OCI-LY1 (cell line): Measurements from ENCODE around the gene WWOX.

ENCODE experiments used
- H2AFZ ChIP-seq: fragments of 200-600 bp; sonication (generic), shearing (Covaris generic); 2 replicates; pipeline ENCODE4 v1.6.0; 2014; ENCODE audit warnings: antibody characterized with exemption, mild to moderate bottlenecking, low read length
- H3F3A ChIP-seq: fragments of 200-600 bp; sonication (generic), shearing (Covaris generic); 2 replicates; pipeline ENCODE4 v1.6.0; 2014; ENCODE audit warnings: mild to moderate bottlenecking, antibody characterized with exemption, low read length, moderate library complexity; ENCODE audit not compliant: insufficient read depth
- H3K27ac ChIP-seq: fragments of 200-600 bp; sonication (generic); 2 replicates; pipeline ENCODE4 v1.5.1; 2014; ENCODE audit warnings: low read length, mixed run types, mild to moderate bottlenecking, low read depth; ENCODE audit not compliant: poor library complexity, severe bottlenecking
- H3K27me3 ChIP-seq: fragments of 200-600 bp; sonication (generic); 2 replicates; pipeline ENCODE4 v1.6.0; 2014; ENCODE audit warnings: antibody characterized with exemption, mild to moderate bottlenecking, low read length, moderate library complexity; ENCODE audit not compliant: insufficient read depth
- H3K36me3 ChIP-seq: fragments of 200-600 bp; sonication (generic); 2 replicates; pipeline ENCODE4 v1.6.1; 2014; ENCODE audit warnings: mild to moderate bottlenecking, antibody characterized with exemption, low read length, moderate library complexity, mixed read lengths; ENCODE audit not compliant: insufficient read depth
- H3K4me1 ChIP-seq: fragments of 200-600 bp; sonication (generic); 2 replicates; pipeline ENCODE4 v1.5.1; 2014; ENCODE audit warnings: mild to moderate bottlenecking, low read length, moderate library complexity; ENCODE audit not compliant: insufficient read depth, severe bottlenecking
- H3K4me2 ChIP-seq: fragments of 200-600 bp; sonication (generic), shearing (Covaris generic); 2 replicates; pipeline ENCODE4 v1.6.1; 2014; ENCODE audit warnings: low read length
- H3K4me3 ChIP-seq: fragments of 200-600 bp; sonication (generic); 2 replicates; pipeline ENCODE4 v1.5.1; 2014; ENCODE audit warnings: low read length, low read depth, mild to moderate bottlenecking, mixed read lengths; ENCODE audit not compliant: poor library complexity, severe bottlenecking
- H3K79me2 ChIP-seq: fragments of 200-600 bp; shearing (Covaris generic); 2 replicates; pipeline ENCODE4 v1.6.1; 2016; ENCODE audit warnings: mixed run types, low read length, mixed read lengths; ENCODE audit not compliant: insufficient read depth
- H3K9ac ChIP-seq: fragments of 200-600 bp; sonication (generic), shearing (Covaris generic); 2 replicates; pipeline ENCODE4 v1.6.1; 2014; ENCODE audit warnings: mild to moderate bottlenecking, low read length, mixed read lengths
- H3K9me2 ChIP-seq: fragments of 200-600 bp; sonication (generic), shearing (Covaris generic); 2 replicates; pipeline ENCODE4 v1.6.1; 2014; ENCODE audit warnings: low read depth, mild to moderate bottlenecking, low read length, mixed read lengths
- H3K9me3 ChIP-seq: fragments of 200-600 bp; shearing (Covaris generic); 2 replicates; pipeline ENCODE4 v1.6.1; 2014; ENCODE audit warnings: low read length, mixed read lengths
- H4K20me1 ChIP-seq: fragments of 200-600 bp; sonication (generic), shearing (Covaris generic); 2 replicates; pipeline ENCODE4 v1.6.0; 2016; ENCODE audit warnings: mild to moderate bottlenecking, low read length; ENCODE audit not compliant: insufficient read depth
- EZH2 ChIP-seq: fragments of 200-600 bp; sonication (generic), shearing (Covaris generic); IDR thresholded peaks from 2 replicates; pipeline ENCODE4 v1.8.0; 2017; ENCODE audit warnings: borderline replicate concordance, mixed run types, mild to moderate bottlenecking, antibody characterized with exemption, low read length, moderate library complexity, mixed read lengths
- TF ChIP-seq, protein P1 (sequence below): fragments of 200-600 bp; sonication (generic), shearing (Covaris generic); IDR thresholded peaks from 2 replicates; pipeline ENCODE4 v1.5.1; 2017; ENCODE audit warnings: mild to moderate bottlenecking, antibody characterized with exemption, low read length, moderate library complexity, mixed read lengths

Gene WWOX

DNA sequence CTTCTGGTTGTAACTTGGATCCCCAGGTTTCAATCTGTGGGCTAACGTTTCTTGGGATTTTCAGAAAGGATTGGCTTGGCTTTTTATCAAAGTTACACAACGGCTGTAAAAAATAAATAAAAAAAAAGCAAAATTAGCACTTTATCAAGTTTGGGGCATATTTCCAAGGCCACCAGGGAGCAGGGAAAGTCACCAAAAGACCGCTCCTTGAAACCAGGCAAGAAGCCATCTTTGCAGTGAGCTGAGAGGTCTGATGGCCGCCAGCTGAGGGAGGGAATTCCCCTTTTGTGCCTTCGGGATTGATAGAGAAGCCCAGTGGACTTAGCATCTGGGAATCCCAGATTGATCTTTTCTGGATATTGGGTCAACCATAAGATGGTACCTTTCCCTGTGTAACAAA is 192.2 kb downstream of the WWOX start:
- H3K36me3 ChIP-seq = no peaks in the 10 kb centered on the region
- H3K9me2 ChIP-seq = no peaks in the 10 kb centered on the region
- H3K9me3 ChIP-seq = no peaks in the 10 kb centered on the region
- H3K4me3 ChIP-seq = no peak overlapping the region
- H3K79me2 ChIP-seq = no peaks in the 10 kb centered on the region
- H3K4me2 ChIP-seq = no peak overlapping the region
- H3F3A ChIP-seq = no peaks in the 10 kb centered on the region
- H3K9ac ChIP-seq = no peak overlapping the region
- H3K27me3 ChIP-seq = no peaks in the 10 kb centered on the region
- no peak overlapping the region for H2AFZ ChIP-seq
- no peaks in the 10 kb centered on the region for H3K4me1 ChIP-seq
- no peak overlapping the region for H3K27ac ChIP-seq
- TF ChIP-seq EZH2 = no peak
- TF ChIP-seq, protein P1, sequence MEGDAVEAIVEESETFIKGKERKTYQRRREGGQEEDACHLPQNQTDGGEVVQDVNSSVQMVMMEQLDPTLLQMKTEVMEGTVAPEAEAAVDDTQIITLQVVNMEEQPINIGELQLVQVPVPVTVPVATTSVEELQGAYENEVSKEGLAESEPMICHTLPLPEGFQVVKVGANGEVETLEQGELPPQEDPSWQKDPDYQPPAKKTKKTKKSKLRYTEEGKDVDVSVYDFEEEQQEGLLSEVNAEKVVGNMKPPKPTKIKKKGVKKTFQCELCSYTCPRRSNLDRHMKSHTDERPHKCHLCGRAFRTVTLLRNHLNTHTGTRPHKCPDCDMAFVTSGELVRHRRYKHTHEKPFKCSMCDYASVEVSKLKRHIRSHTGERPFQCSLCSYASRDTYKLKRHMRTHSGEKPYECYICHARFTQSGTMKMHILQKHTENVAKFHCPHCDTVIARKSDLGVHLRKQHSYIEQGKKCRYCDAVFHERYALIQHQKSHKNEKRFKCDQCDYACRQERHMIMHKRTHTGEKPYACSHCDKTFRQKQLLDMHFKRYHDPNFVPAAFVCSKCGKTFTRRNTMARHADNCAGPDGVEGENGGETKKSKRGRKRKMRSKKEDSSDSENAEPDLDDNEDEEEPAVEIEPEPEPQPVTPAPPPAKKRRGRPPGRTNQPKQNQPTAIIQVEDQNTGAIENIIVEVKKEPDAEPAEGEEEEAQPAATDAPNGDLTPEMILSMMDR = no peak
- H4K20me1 ChIP-seq = no peaks in the 10 kb centered on the region

GRCh38 chr16:78292086-78292843 is 192.8 kb downstream of the WWOX start:
- no peaks in the 10 kb centered on the region for H3K27me3 ChIP-seq
- TF ChIP-seq, protein P1 = no peak
- no peak for TF ChIP-seq EZH2
- H3K4me3 ChIP-seq = no peak overlapping the region

DNA sequence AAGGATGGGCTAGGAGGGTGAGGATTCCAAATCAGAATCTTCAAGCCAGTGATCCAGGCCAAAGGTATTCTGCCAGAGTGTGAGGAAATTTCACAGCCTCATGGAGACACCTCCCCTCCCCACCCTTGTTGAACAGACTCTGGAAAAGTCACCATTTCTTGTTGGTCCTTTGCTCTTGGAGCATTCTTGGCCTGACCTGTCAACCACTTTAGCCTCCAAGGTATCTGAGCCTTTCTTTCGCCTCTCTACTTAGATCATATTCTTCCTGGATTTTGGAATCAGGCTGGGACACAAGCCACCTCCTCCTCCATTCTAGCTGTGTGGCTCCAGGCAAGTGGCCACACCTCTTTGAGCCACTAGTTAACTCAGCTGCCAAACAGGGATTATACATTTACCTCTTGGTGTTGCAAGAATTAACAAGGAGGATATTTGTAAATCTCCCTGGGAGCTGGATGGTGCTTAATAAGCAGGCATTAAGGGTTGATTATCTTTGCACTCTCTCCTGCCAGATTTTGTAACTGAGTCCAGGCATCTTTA is 193.5 kb downstream of the WWOX start:
- H3K9ac ChIP-seq = no peak overlapping the region
- H3K4me1 ChIP-seq = no peaks in the 10 kb centered on the region
- no peaks in the 10 kb centered on the region for H3F3A ChIP-seq
- H3K9me3 ChIP-seq = no peaks in the 10 kb centered on the region
- H3K27ac ChIP-seq = no peak overlapping the region
- no peak overlapping the region for H2AFZ ChIP-seq
- no peak overlapping the region for H3K4me3 ChIP-seq
- H3K4me2 ChIP-seq = no peak overlapping the region
- no peaks in the 10 kb centered on the region for H3K9me2 ChIP-seq
- H3K36me3 ChIP-seq = no peaks in the 10 kb centered on the region
- TF ChIP-seq, protein P1 = no peak
- no peak for TF ChIP-seq EZH2
- H3K27me3 ChIP-seq = no peaks in the 10 kb centered on the region
- no peaks in the 10 kb centered on the region for H4K20me1 ChIP-seq
- H3K79me2 ChIP-seq = no peaks in the 10 kb centered on the region

More at GRCh38 chr16:78292086-78292843, 192.8 kb downstream of the WWOX start:
- Histone ChIP-seq H3F3A (no peaks in the 10 kb centered on the region), H4K20me1 (no peaks in the 10 kb centered on the region), H3K4me1 (no peaks in the 10 kb centered on the region), H3K36me3 (no peaks in the 10 kb centered on the region), H3K9ac (no peak overlapping the region), H3K79me2 (no peaks in the 10 kb centered on the region), H2AFZ (no peak overlapping the region), H3K27ac (no peak overlapping the region), H3K9me3 (no peaks in the 10 kb centered on the region), H3K4me2 (no peak overlapping the region), H3K9me2 (no peaks in the 10 kb centered on the region)
